Adrenal gland (tissue), 12 donors: Measurements from ENCODE around the gene ACVR1C. TPM values are rescaled to one million over a fixed set of nuclear protein-coding genes. Genes with fewer than 3 reads are reported as not detected.

Experiments
- DNase-seq, 7 donors: peaks; one replicate each; pipeline ENCODE4 v3.0.0-alpha.2; 2019 to 2020
- H3K27ac ChIP-seq, 5 donors: fragments of 200-600 bp; sonication (generic) in 4 of 5; 1 replicate in 3 of 5; 2 replicates in 2 of 5; pipeline versions ENCODE4 v1.5.1 to v1.8.0; 2016 to 2020; ENCODE audit warnings: mild to moderate bottlenecking in 1 of 5
- H3K27me3 ChIP-seq: fragments of 200-600 bp; 2 replicates; pipeline ENCODE4 v1.8.0; 2021
- H3K36me3 ChIP-seq, 2 donors: fragments of 200-600 bp; replicated peaks in 1 of 2; 1 replicate in 1 of 2; 2 replicates in 1 of 2; pipeline versions ENCODE4 v1.5.1 to v1.8.0; 2018 to 2022
- H3K4me1 ChIP-seq, 2 donors: fragments of 200-600 bp; replicated peaks in 1 of 2; 1 replicate in 1 of 2; 2 replicates in 1 of 2; pipeline versions ENCODE4 v1.5.1 to v1.8.0; 2018 to 2021
- H3K4me3 ChIP-seq, 4 donors: fragments of 200-600 bp; sonication (generic) in 3 of 4; one replicate each; pipeline ENCODE4 v1.5.1; 2016 to 2018
- H3K9me3 ChIP-seq, 3 donors: fragments of 200-600 bp; sonication (generic) in 1 of 3; replicated peaks in 1 of 3; 1 replicate in 2 of 3; 2 replicates in 1 of 3; pipeline versions ENCODE4 v1.5.1 to v1.8.0; 2016 to 2021
- POLR2A ChIP-seq, 2 donors: fragments of 450-650 bp; IDR thresholded peaks; one replicate each; pipeline ENCODE4 v1.6.1; 2017; ENCODE audit warnings: antibody characterized with exemption in 2 of 2, mild to moderate bottlenecking in 2 of 2, moderate library complexity in 1 of 2
- intact Hi-C, 2 donors: fragments of 100-400 bp; cut with DNase I; formaldehyde crosslinking; loops; one replicate each; pipeline versions ENCODE4 v1.14.1 to v1.15.0; 2022 to 2023
- polyA plus RNA-seq, 3 donors: library from polyadenylated mRNA; stranded (reverse); fragments of 200-250 nt in 2 of 3; fragments of 350-450 nt in 1 of 3; fragmentation: Illumina TruSeq in 1 of 3; extraction: RNeasy Lipid Tissue Mini Kit (QIAGEN cat#74804) in 1 of 3; gene quantifications; one replicate each; pipeline ENCODE4 v1.2.3, GENCODE V29; 2013 to 2014
- total RNA-seq, 9 donors: library from RNA; depleted of rRNA in 4 of 9; stranded (reverse); fragments of >200 nt in 4 of 9; fragments of 120-200 nt in 1 of 9; fragmentation: NEBNext Ultra II Directional in 1 of 9; extraction: Animal tissue kit (Norgen Biotek cat#: 25700) in 1 of 9; gene quantifications; one replicate each; pipeline versions ENCODE4 v1.1.0 to v1.2.4, GENCODE V29; 2013 to 2023
- TF ChIP-seq, protein P1 (sequence below), 6 experiments: fragments of 450-650 bp in 4 of 6; fragments of 200-600 bp in 2 of 6; sonication (generic) in 1 of 6; IDR thresholded peaks; 1 replicate in 5 of 6; 2 replicates in 1 of 6; pipeline versions ENCODE4 v1.5.1 to v1.8.0; 2016 to 2021; ENCODE audit warnings: antibody characterized with exemption in 6 of 6, mild to moderate bottlenecking in 2 of 6, moderate library complexity in 1 of 6
- donor health status: healthy with polysubstance abuse.
- donor health status: Bipolar disorder and iron deficiency.
- donor health status: DM: yes; HTN: yes; CAD: no.
- donor health status: DM: no; HTN: no; CAD: no.
- donor health status: DM: no; HTN: no; CAD: no.
- donor health status: DM: yes; HTN: yes; CAD: no.

ACVR1C gene
- total and polyA plus RNA-seq, 12 donors = 0.18 to 4.8 (median 1.0) TPM; not detected in 2

DNA sequence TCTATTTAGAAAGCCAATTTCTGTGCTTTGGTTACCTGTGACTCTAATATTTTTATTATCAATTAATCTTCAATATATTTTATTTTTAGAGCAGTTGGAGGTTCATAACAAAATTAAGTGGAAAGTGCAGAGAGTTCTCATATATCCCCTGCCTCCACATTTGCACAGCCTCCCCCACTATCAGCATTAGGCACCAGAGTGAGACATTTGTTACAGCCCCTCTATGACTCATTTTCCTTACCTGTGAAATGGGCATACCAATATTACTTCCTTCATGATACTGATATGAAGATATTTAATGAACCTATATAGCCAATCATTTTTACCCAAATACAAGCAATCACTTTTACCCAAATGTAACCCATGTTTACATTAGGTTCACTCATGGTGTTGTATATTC is 150.7 kb downstream of the ACVR1C start:
- Histone ChIP-seq H3K27me3 (no peaks in the 10 kb centered on the region), H3K4me3 (no peak overlapping the region), H3K4me1 (no peaks in the 10 kb centered on the region), H3K27ac (no peak overlapping the region), H3K36me3 (no peaks in the 10 kb centered on the region), H3K9me3 (no peaks in the 10 kb centered on the region)
- no peak for DNase-seq
- TF ChIP-seq, protein P1, sequence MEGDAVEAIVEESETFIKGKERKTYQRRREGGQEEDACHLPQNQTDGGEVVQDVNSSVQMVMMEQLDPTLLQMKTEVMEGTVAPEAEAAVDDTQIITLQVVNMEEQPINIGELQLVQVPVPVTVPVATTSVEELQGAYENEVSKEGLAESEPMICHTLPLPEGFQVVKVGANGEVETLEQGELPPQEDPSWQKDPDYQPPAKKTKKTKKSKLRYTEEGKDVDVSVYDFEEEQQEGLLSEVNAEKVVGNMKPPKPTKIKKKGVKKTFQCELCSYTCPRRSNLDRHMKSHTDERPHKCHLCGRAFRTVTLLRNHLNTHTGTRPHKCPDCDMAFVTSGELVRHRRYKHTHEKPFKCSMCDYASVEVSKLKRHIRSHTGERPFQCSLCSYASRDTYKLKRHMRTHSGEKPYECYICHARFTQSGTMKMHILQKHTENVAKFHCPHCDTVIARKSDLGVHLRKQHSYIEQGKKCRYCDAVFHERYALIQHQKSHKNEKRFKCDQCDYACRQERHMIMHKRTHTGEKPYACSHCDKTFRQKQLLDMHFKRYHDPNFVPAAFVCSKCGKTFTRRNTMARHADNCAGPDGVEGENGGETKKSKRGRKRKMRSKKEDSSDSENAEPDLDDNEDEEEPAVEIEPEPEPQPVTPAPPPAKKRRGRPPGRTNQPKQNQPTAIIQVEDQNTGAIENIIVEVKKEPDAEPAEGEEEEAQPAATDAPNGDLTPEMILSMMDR (IDR thresholded peaks at IDR 0.05) = no peak
- intact Hi-C loops = no loop called here

DNA sequence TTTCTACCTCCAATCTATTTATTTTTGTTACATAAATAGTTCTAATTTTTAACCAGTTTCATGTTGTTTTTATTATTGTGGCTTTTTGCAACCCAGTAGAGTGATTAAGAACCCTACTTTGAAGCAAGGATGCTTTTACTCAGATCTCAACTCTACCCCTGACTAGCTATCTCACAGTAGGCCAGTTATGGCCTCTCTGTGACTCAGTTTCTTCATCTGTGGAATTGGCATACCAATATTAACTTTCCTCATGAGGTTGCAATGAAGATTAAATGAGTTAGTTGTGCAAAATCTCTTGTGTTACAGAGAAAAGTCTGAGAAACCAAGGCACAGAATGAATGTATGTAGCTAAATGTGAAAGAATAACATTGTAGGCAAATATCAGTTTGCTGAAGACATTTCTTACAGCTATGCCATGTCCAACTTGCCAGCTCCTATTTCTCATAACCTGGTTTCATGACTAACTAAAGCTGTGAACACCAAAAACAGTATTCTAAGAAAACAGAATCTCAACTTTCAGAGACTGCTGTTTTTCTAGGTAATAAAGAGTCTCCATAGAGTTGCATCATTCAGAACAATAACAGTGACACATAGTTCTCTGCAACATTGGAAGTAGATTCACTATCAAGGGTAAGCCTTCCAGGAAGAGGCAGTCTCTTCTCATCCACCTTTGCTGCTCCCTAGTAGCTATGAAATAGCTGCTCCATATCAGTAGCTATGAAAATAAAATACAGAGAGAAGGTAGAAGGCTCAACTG is 151.5 kb downstream of the ACVR1C start:
- Histone ChIP-seq H3K27me3 (no peaks in the 10 kb centered on the region), H3K4me3 (no peak overlapping the region), H3K27ac (no peak overlapping the region), H3K9me3 (no peaks in the 10 kb centered on the region), H3K36me3 (no peaks in the 10 kb centered on the region), H3K4me1 (no peaks in the 10 kb centered on the region)
- intact Hi-C loops = no loop called here
- DNase-seq = no peak
- TF ChIP-seq POLR2A (IDR thresholded peaks at IDR 0.05) = no peak
- TF ChIP-seq, protein P1 (IDR thresholded peaks at IDR 0.05) = no peak

Other genes starting within 250 kb of the ACVR1C start
- gene CYTIP, start 184.8 kb downstream of the ACVR1C start, total RNA-seq = 1 to 10 TPM in 8 of 9 donors, under 1 TPM in 1; 0.72 to 6.7 (median 3.3) TPM
- gene CYTIP, start 184.8 kb downstream of the ACVR1C start, polyA plus RNA-seq = 1 to 10 TPM in 2 of 3 donors, under 1 TPM in 1; 0.94 to 3.9 (median 2.5) TPM
- gene ACVR1, start 247.5 kb upstream of the ACVR1C start, total RNA-seq = 10 to 100 TPM in 8 of 9 donors, 1 to 10 TPM in 1; 7.4 to 25.0 (median 17.4) TPM
- gene ACVR1, start 247.5 kb upstream of the ACVR1C start, polyA plus RNA-seq = 10 to 100 TPM in 1 of 3 donors, 1 to 10 TPM in 2; 4.6 to 15.1 (median 5.6) TPM